Heart left ventricle (tissue), 13 donors: ENCODE results near the gene DDX6.

Experiments
- CTCF ChIP-seq, 12 donors: fragments of 200-600 bp; sonication (generic) in 4 of 12; IDR thresholded peaks; one replicate each; pipeline versions ENCODE4 v1.5.0 to v1.8.0; 2018 to 2022; ENCODE audit warnings: antibody characterized with exemption in 12 of 12, mild to moderate bottlenecking in 5 of 12
- POLR2A ChIP-seq, 2 donors: fragments of 450-650 bp; IDR thresholded peaks; one replicate each; pipeline ENCODE4 v1.6.1; 2017; ENCODE audit warnings: antibody characterized with exemption in 2 of 2, mild to moderate bottlenecking in 2 of 2, moderate library complexity in 2 of 2
- donor health status: ischemic (EF 13 %, LVEDD 7.1; RV severe dilation, severe dysfunction).
- donor health status: DM: no; HTN: yes; CAD: no.
- donor health status: DM: no; HTN: no; CAD: no.
- donor health status: ischemic (EF 25% LVEDD 6.9; RV normal size, moderate dysfunction).
- donor health status: ischemic (EF 25% LVEDD 5.7; RV mildly dilated, moderate dysfunction).
- donor health status: ischemic (EF 35%, LVEDD 5.7; RV mildly dilated, moderate dysfunction).
- donor health status: nonischemic (EF 11% LVEDD 7.7; RV severe dilation, severe dysfunction).
- donor health status: DM: yes; HTN: yes; CAD: no.
- donor health status: PGD.
- donor health status: ischemic (EF 29% LVEDD 5.4; RV normal size, mild dysfunction).
- donor health status: nonischemic (EF 23%, LVEDD 6.1; RV moderate dilation, normal function).

GRCh38 chr11:118771547-118772288 lies 19.2 kb downstream of the DDX6 start:
- TF ChIP-seq POLR2A (IDR thresholded peaks at IDR 0.05): no peak
- no peak for TF ChIP-seq CTCF (IDR thresholded peaks at IDR 0.05)
